Breast epithelium (tissue), 3 donors: ENCODE measurements around the gene MAP1LC3B2.

Source experiments
- POLR2A ChIP-seq: fragments of 450-650 bp; IDR thresholded peaks from one replicate; pipeline ENCODE4 v1.6.1; 2016; ENCODE audit warnings: antibody characterized with exemption, mild to moderate bottlenecking, moderate library complexity
- TF ChIP-seq, protein P1 (sequence below), 3 donors: fragments of 450-650 bp; IDR thresholded peaks; one replicate each; pipeline ENCODE4 v1.5.1; 2016 to 2017; ENCODE audit warnings: antibody characterized with exemption in 3 of 3, mild to moderate bottlenecking in 3 of 3, moderate library complexity in 3 of 3

DNA sequence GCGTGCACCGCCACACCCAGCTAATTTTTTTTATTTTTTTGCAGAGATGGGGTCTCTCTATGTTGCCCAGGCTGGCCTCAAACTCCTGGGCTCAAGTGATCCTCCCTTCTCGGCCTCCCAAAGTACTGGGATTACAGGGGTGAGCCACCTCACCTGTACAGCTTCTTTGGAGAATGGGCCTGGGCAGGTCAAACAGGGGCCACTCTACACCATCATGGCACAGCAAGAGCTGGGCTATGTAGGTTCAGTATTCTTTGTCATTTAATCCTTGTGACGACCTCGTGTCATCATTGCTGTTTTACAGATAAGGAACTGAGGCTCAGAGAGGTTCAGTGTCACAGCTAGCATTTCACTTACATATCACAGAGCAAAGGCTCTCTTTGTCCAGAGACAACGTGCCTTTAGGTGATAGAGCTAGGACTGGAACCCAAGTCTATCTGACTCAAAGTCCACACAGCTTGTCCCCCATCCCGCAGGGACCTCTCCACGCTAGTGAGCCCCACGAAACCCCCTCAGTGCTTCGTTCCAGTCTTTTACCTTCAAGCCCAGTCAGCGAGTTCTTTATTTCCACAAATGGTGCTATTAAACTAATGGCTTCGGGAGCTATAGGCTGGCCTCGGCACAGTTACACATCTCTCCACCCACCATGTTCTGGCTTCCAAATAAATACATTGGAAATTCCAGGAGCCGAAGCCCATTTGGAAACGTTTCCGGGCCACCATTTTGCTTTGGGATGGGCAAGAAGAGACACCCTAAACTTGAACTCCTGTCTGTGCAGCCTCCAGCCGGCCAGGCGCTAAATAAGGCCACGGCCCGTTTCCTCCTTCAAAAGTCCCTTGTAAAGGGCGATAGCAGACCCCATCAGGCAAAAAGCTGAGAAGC lies 660 bp upstream of the MAP1LC3B2 start:
- TF ChIP-seq, protein P1, sequence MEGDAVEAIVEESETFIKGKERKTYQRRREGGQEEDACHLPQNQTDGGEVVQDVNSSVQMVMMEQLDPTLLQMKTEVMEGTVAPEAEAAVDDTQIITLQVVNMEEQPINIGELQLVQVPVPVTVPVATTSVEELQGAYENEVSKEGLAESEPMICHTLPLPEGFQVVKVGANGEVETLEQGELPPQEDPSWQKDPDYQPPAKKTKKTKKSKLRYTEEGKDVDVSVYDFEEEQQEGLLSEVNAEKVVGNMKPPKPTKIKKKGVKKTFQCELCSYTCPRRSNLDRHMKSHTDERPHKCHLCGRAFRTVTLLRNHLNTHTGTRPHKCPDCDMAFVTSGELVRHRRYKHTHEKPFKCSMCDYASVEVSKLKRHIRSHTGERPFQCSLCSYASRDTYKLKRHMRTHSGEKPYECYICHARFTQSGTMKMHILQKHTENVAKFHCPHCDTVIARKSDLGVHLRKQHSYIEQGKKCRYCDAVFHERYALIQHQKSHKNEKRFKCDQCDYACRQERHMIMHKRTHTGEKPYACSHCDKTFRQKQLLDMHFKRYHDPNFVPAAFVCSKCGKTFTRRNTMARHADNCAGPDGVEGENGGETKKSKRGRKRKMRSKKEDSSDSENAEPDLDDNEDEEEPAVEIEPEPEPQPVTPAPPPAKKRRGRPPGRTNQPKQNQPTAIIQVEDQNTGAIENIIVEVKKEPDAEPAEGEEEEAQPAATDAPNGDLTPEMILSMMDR (IDR thresholded peaks at IDR 0.05), result no peak
- no peak for TF ChIP-seq POLR2A
